Measurements from ENCODE around the gene RNF180. TPM values are rescaled to one million over a fixed set of nuclear protein-coding genes. Genes with fewer than 3 reads are reported as not detected.

RNF180 gene
- total RNA-seq, 1 experiment from 2014 or later = 0.61 TPM

DNA sequence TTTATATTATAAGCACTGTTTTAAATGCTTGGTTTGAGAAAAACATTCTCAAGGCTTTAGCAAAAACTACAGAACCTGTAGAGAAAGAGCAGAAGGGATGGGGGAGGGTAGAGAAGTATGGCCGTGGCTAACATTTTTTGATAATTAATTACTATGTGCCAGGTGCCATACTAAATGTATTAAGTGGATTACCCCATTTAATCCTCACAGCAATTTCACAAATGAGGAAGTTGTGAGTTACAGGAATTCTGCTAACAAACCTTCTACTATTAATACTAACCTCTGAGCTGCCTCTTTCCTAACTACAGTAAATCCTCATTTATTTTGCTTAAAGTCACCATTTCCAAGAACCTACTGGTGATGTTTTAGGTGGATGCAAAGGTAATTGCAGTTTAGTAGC lies 157.9 kb downstream of the RNF180 start:
- ChIA-PET CTCF (no interaction called here), POLR2A (no interaction called here)
- no peak overlapping the region for H3K27ac Mint-ChIP-seq (ENCODE audit: unreplicated experiment)
- BruUV-seq (replicated peaks) = no TSS peak
- Histone ChIP-seq H3K4me3 (ENCODE audit: low read depth, low read length) (no peak overlapping the region), H3K27me3 (replicated peaks; ENCODE audit: control insufficient read depth, insufficient read depth, low read length) (no peaks in the 10 kb centered on the region), H3K9me3 (no peaks in the 10 kb centered on the region), H3K36me3 (ENCODE audit: control insufficient read depth, insufficient read depth, low read length) (no peaks in the 10 kb centered on the region), H3K4me1 (no peaks in the 10 kb centered on the region)
- intact Hi-C loops (cut with micrococcal nuclease; ENCODE audit: unreplicated experiment) = no loop called here
- H3K9me3 Mint-ChIP-seq (ENCODE audit: unreplicated experiment) = peaks cover 14% of the 10 kb centered on the region
- DNase-seq = no peak
- no peaks in the 10 kb centered on the region for H3K4me1 Mint-ChIP-seq (ENCODE audit: low read depth, unreplicated experiment)
- H3K4me3 Mint-ChIP-seq (ENCODE audit: unreplicated experiment) = no peak overlapping the region
- H3K27me3 Mint-ChIP-seq (ENCODE audit: insufficient read depth, unreplicated experiment) = peaks cover 2% of the 10 kb centered on the region
- TF ChIP-seq CTCF (IDR thresholded peaks at IDR 0.05; ENCODE audit: insufficient read depth in 1 of 2, low read depth in 1 of 2, low read length in 1 of 2, severe bottlenecking in 1 of 2, unreplicated experiment in 1 of 2) = no peak
- H3K36me3 Mint-ChIP-seq (ENCODE audit: insufficient read depth, unreplicated experiment) = no peaks in the 10 kb centered on the region

DNA sequence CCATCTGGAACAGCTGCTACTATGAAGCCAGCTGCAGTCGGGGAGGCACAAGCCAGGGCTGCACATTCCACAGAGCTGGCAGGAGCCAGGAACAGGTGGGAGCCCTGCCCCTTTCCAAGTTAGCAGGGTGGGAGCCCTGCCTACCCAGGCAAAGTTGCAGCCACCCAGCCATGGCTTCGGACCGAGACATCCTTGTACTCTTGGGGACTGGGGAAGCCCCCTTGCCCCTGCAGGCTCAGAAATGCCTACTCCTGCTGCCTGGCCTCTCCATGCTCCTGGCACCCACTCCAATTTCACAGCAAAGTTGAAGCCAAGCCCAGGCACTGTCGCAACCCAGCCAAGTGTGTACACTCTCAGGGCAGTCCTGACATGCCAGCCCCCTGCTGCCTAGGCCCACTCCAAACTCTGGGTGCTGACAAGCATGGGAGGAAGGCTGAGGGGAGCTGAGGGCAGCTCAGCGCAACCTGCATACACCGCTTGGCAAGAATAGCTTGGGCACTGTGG lies 165.1 kb downstream of the RNF180 start:
- peaks cover 14% of the 10 kb centered on the region for H3K9me3 Mint-ChIP-seq (ENCODE audit: unreplicated experiment)
- H3K36me3 ChIP-seq (ENCODE audit: control insufficient read depth, insufficient read depth, low read length) = no peaks in the 10 kb centered on the region
- H3K4me1 ChIP-seq = no peaks in the 10 kb centered on the region
- intact Hi-C loops (cut with micrococcal nuclease; ENCODE audit: unreplicated experiment) = no loop called here
- BruUV-seq (replicated peaks) = no TSS peak
- H3K36me3 Mint-ChIP-seq (ENCODE audit: insufficient read depth, unreplicated experiment) = no peaks in the 10 kb centered on the region
- TF ChIP-seq CTCF (IDR thresholded peaks at IDR 0.05; ENCODE audit: insufficient read depth in 1 of 2, low read depth in 1 of 2, low read length in 1 of 2, severe bottlenecking in 1 of 2, unreplicated experiment in 1 of 2) = no peak
- ChIA-PET POLR2A (no interaction called here), CTCF (no interaction called here)
- no peak for DNase-seq
- H3K27me3 Mint-ChIP-seq (ENCODE audit: insufficient read depth, unreplicated experiment) = no peaks in the 10 kb centered on the region
- no peaks in the 10 kb centered on the region for H3K4me1 Mint-ChIP-seq (ENCODE audit: low read depth, unreplicated experiment)
- no peaks in the 10 kb centered on the region for H3K9me3 ChIP-seq
- no peak overlapping the region for H3K27ac Mint-ChIP-seq (ENCODE audit: unreplicated experiment)
- H3K27me3 ChIP-seq (replicated peaks; ENCODE audit: control insufficient read depth, insufficient read depth, low read length) = no peaks in the 10 kb centered on the region; the same call in 1 of the 2 replicates
- no peak overlapping the region for H3K4me3 ChIP-seq (ENCODE audit: low read depth, low read length)
- no peak overlapping the region for H3K4me3 Mint-ChIP-seq (ENCODE audit: unreplicated experiment)

DNA sequence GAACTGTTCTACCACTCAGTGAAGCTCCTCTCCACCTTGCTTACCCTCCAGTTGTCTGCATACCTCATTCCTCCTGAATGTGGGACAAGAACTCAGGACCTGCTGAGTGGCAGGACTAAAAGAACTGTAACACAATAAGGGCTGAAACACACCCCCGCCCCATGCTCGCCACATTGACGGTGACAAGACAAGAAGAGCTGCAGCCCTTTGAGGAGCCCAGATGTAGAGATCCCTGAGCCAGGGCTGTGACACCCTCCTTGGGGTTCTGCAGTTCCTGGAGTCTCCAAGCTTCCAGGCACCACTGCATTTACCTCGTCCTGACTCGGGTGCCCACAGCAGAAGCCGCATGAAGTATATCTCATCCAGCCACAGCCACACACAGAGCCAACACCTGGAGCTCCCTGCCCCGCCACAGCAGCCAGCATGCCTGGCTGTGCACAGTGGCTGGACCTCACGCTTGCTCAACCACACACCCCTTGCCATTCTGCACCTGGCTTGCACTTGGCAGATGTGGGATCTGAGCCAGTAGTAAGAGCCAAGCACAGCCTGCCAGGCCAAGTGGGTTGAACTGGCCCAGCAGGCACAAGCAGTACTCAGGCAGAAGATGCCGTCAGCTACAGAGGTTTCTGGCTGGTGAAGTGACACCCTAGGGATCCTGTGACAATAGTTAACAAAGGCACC lies 166.1 kb downstream of the RNF180 start:
- H3K4me3 ChIP-seq (ENCODE audit: low read depth, low read length) = no peak overlapping the region
- ChIA-PET CTCF (interaction anchor here (1.0 kb wide), 1 partner anchor 103 kb away, joined by 3 read pairs; no protein-coding TSS in a partner anchor), POLR2A (no interaction called here)
- H3K4me1 Mint-ChIP-seq (ENCODE audit: low read depth, unreplicated experiment) = no peaks in the 10 kb centered on the region
- H3K27me3 ChIP-seq (replicated peaks; ENCODE audit: control insufficient read depth, insufficient read depth, low read length) = no peaks in the 10 kb centered on the region; the same call in 1 of the 2 replicates
- no peaks in the 10 kb centered on the region for H3K27me3 Mint-ChIP-seq (ENCODE audit: insufficient read depth, unreplicated experiment)
- no TSS peak for BruUV-seq (replicated peaks)
- TF ChIP-seq CTCF (IDR thresholded peaks at IDR 0.05; ENCODE audit: insufficient read depth in 1 of 2, low read depth in 1 of 2, low read length in 1 of 2, severe bottlenecking in 1 of 2, unreplicated experiment in 1 of 2) = no peak
- no peaks in the 10 kb centered on the region for H3K4me1 ChIP-seq
- no peaks in the 10 kb centered on the region for H3K36me3 ChIP-seq (ENCODE audit: control insufficient read depth, insufficient read depth, low read length)
- intact Hi-C loops (cut with micrococcal nuclease; ENCODE audit: unreplicated experiment) = no loop called here
- no peaks in the 10 kb centered on the region for H3K9me3 ChIP-seq
- no peaks in the 10 kb centered on the region for H3K36me3 Mint-ChIP-seq (ENCODE audit: insufficient read depth, unreplicated experiment)
- no peak overlapping the region for H3K4me3 Mint-ChIP-seq (ENCODE audit: unreplicated experiment)
- no peak for DNase-seq
- peaks cover 12% of the 10 kb centered on the region for H3K9me3 Mint-ChIP-seq (ENCODE audit: unreplicated experiment)
- H3K27ac Mint-ChIP-seq (ENCODE audit: unreplicated experiment) = no peak overlapping the region

Measured in Caco-2 (cell line).